PFSK-1 (cell line): ENCODE results near the gene VPS16.

Experiments
- FOXP2 ChIP-seq: optimal IDR thresholded peaks from 2 replicates; pipeline ENCODE3; 2011; ENCODE audit warnings: borderline replicate concordance, control low read depth, inconsistent platforms; ENCODE audit not compliant: insufficient read depth; ENCODE audit errors: extremely low read length, extremely low read depth
- POLR2AphosphoS5 ChIP-seq: IDR thresholded peaks from 2 replicates; pipeline ENCODE4 v1.6.1; 2012; ENCODE audit warnings: low read depth, mild to moderate bottlenecking, control low read depth, low read length, moderate library complexity
- REST ChIP-seq, 2 experiments: IDR thresholded peaks; 2 replicates each; pipeline versions ENCODE4 v1.6.1 to v1.8.0; 2011 to 2012; ENCODE audit warnings: low read depth in 2 of 2, low read length in 2 of 2, control low read depth in 1 of 2, inconsistent platforms in 1 of 2, mild to moderate bottlenecking in 1 of 2, moderate library complexity in 1 of 2; ENCODE audit not compliant: insufficient read depth in 1 of 2
- SIN3A ChIP-seq: IDR thresholded peaks from 2 replicates; pipeline ENCODE4 v1.6.1; 2012; ENCODE audit warnings: mild to moderate bottlenecking, low read length, moderate library complexity, borderline replicate concordance; ENCODE audit not compliant: insufficient read depth
- TAF1 ChIP-seq: IDR thresholded peaks from 2 replicates; pipeline ENCODE4 v1.6.1; 2012; ENCODE audit warnings: low read length, control low read depth, borderline replicate concordance; ENCODE audit not compliant: insufficient read depth

The VPS16 gene

GRCh38 chr20:2839732-2840137 is 810 bp upstream of the VPS16 start:
- no peak for TF ChIP-seq FOXP2
- TF ChIP-seq POLR2AphosphoS5, result no peak
- TF ChIP-seq TAF1, result no peak
- TF ChIP-seq REST (IDR thresholded peaks at IDR 0.05; ENCODE audit: insufficient read depth in 1 of 2, low read depth in 2 of 2, low read length in 2 of 2), result no peak
- TF ChIP-seq SIN3A, result no peak

GRCh38 chr20:2840967-2841531 is 504 bp downstream of the VPS16 start:
- no peak for TF ChIP-seq POLR2AphosphoS5
- TF ChIP-seq REST (IDR thresholded peaks at IDR 0.05; ENCODE audit: insufficient read depth in 1 of 2, low read depth in 2 of 2, low read length in 2 of 2), result no peak
- TF ChIP-seq SIN3A, result no peak
- no peak for TF ChIP-seq TAF1
- TF ChIP-seq FOXP2, result no peak

- TF ChIP-seq TAF1, result no peak
- TF ChIP-seq POLR2AphosphoS5, result no peak
- no peak for TF ChIP-seq SIN3A
- TF ChIP-seq FOXP2, result no peak
- TF ChIP-seq REST (IDR thresholded peaks at IDR 0.05; ENCODE audit: insufficient read depth in 1 of 2, low read depth in 2 of 2, low read length in 2 of 2), result no peak
Observed at GRCh38 chr20:2845607-2846006, 5.1 kb downstream of the VPS16 start.

- TF ChIP-seq REST (IDR thresholded peaks at IDR 0.05; ENCODE audit: insufficient read depth in 1 of 2, low read depth in 2 of 2, low read length in 2 of 2) (no peak), FOXP2 (no peak), SIN3A (no peak), TAF1 (no peak), POLR2AphosphoS5 (no peak)
Observed at GRCh38 chr20:2846698-2847097, 6.2 kb downstream of the VPS16 start.
